ENCODE measurements around the gene UQCRC1. TPM values are rescaled to one million over a fixed set of nuclear protein-coding genes. Genes with fewer than 3 reads are reported as not detected.

Gene UQCRC1
- total RNA-seq, 1 donor from 2014 or later = 240 TPM

- H3K4me1 ChIP-seq = peaks cover 13% of the 10 kb centered on the region
- H4K20me1 ChIP-seq (ENCODE audit: low read depth) = peaks cover 8% of the 10 kb centered on the region
- DNase-seq (ENCODE audit: low spot score) = no peak
- peaks cover 22% of the 10 kb centered on the region for H3F3A ChIP-seq (ENCODE audit: low read depth)
- Mint-ChIP-seq H3K27ac (no peak overlapping the region), H3K27me3 (ENCODE audit: insufficient read depth, low read depth) (peaks cover 7% of the 10 kb centered on the region), H3K4me1 (peaks cover 12% of the 10 kb centered on the region), H3K36me3 (peaks cover 15% of the 10 kb centered on the region), H3K4me3 (no peak overlapping the region), H3K9me3 (peaks cover 5% of the 10 kb centered on the region)
- H3K4me2 ChIP-seq = no peak overlapping the region
- no peaks in the 10 kb centered on the region for H3K27me3 ChIP-seq
- no peaks in the 10 kb centered on the region for H3K9me3 ChIP-seq (ENCODE audit: low read depth)
- TF ChIP-seq EZH2 (IDR thresholded peaks at IDR 0.05) = no peak
- TF ChIP-seq CTCF (IDR thresholded peaks at IDR 0.05) = no peak
- TF ChIP-seq EZH2phosphoT487 (IDR thresholded peaks at IDR 0.05) = no peak
- H3K36me3 ChIP-seq = no peaks in the 10 kb centered on the region
- no peak overlapping the region for H2AFZ ChIP-seq (replicated peaks)
- no peak overlapping the region for H3K4me3 ChIP-seq
- peaks cover 36% of the 10 kb centered on the region for H3K79me2 ChIP-seq (ENCODE audit: low read depth)
- no peak overlapping the region for H3K9ac ChIP-seq
- H3K27ac ChIP-seq = no peak overlapping the region
Measured at GRCh38 chr3:48612309-48612708, 2.9 kb upstream of the UQCRC1 start.

- Mint-ChIP-seq H3K27ac (no peak overlapping the region), H3K27me3 (ENCODE audit: insufficient read depth, low read depth) (peaks cover 2% of the 10 kb centered on the region), H3K9me3 (no peaks in the 10 kb centered on the region), H3K4me3 (peak overlapping the region; percentile 98), H3K36me3 (peaks cover 25% of the 10 kb centered on the region), H3K4me1 (peaks cover 12% of the 10 kb centered on the region)
- TF ChIP-seq EZH2phosphoT487 (IDR thresholded peaks at IDR 0.05) (no peak), CTCF (IDR thresholded peaks at IDR 0.05) (no peak), EZH2 (IDR thresholded peaks at IDR 0.05) (no peak)
- peaks cover 13% of the 10 kb centered on the region for H3K4me1 ChIP-seq
- H3F3A ChIP-seq (ENCODE audit: low read depth) = peaks cover 22% of the 10 kb centered on the region
- DNase-seq (ENCODE audit: low spot score) = no peak
- no peaks in the 10 kb centered on the region for H3K27me3 ChIP-seq
- H3K79me2 ChIP-seq (ENCODE audit: low read depth) = peaks cover 53% of the 10 kb centered on the region
- no peak overlapping the region for H3K4me3 ChIP-seq
- H3K9me3 ChIP-seq (ENCODE audit: low read depth) = no peaks in the 10 kb centered on the region
- H3K27ac ChIP-seq = no peak overlapping the region
- H3K36me3 ChIP-seq = no peaks in the 10 kb centered on the region
- peaks cover 14% of the 10 kb centered on the region for H4K20me1 ChIP-seq (ENCODE audit: low read depth)
- no peak overlapping the region for H3K9ac ChIP-seq
- H2AFZ ChIP-seq (replicated peaks) = no peak overlapping the region
- no peak overlapping the region for H3K4me2 ChIP-seq
Measured at GRCh38 chr3:48607519-48607918, 1.9 kb downstream of the UQCRC1 start.

DNA sequence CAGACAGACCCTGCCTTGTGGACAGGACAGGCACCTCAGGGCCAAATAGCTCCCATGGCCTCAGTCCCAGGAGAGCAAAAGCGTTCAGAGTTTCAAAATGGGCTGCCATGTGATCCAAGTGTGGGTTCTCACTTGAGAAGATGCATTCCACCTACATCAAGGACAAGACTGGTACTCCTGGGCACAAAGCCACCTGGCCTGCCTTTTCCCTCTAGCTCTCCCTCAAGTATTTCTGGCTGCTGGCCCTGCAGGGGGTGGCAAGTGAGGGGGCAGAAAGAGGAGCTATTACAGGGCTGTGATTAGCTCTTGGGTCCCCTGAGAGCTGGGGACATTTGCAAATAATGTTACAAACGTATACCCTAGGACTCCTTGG, 7.8 kb downstream of the UQCRC1 start:
- Histone ChIP-seq H3K27ac (no peak overlapping the region), H3K27me3 (no peaks in the 10 kb centered on the region), H3K9me3 (ENCODE audit: low read depth) (no peaks in the 10 kb centered on the region), H3K4me2 (no peak overlapping the region), H4K20me1 (ENCODE audit: low read depth) (peaks cover 6% of the 10 kb centered on the region), H3K4me1 (no peaks in the 10 kb centered on the region), H3K79me2 (ENCODE audit: low read depth) (peaks cover 10% of the 10 kb centered on the region), H2AFZ (replicated peaks) (no peak overlapping the region), H3F3A (ENCODE audit: low read depth) (no peaks in the 10 kb centered on the region), H3K9ac (no peak overlapping the region), H3K36me3 (no peaks in the 10 kb centered on the region), H3K4me3 (no peak overlapping the region)
- Mint-ChIP-seq H3K4me3 (no peak overlapping the region), H3K9me3 (no peaks in the 10 kb centered on the region), H3K4me1 (peaks cover 3% of the 10 kb centered on the region), H3K27me3 (ENCODE audit: insufficient read depth, low read depth) (peaks cover 4% of the 10 kb centered on the region), H3K27ac (no peak overlapping the region), H3K36me3 (peaks cover 35% of the 10 kb centered on the region)
- DNase-seq (ENCODE audit: low spot score) = no peak
- TF ChIP-seq EZH2phosphoT487 (IDR thresholded peaks at IDR 0.05) = no peak

DNA sequence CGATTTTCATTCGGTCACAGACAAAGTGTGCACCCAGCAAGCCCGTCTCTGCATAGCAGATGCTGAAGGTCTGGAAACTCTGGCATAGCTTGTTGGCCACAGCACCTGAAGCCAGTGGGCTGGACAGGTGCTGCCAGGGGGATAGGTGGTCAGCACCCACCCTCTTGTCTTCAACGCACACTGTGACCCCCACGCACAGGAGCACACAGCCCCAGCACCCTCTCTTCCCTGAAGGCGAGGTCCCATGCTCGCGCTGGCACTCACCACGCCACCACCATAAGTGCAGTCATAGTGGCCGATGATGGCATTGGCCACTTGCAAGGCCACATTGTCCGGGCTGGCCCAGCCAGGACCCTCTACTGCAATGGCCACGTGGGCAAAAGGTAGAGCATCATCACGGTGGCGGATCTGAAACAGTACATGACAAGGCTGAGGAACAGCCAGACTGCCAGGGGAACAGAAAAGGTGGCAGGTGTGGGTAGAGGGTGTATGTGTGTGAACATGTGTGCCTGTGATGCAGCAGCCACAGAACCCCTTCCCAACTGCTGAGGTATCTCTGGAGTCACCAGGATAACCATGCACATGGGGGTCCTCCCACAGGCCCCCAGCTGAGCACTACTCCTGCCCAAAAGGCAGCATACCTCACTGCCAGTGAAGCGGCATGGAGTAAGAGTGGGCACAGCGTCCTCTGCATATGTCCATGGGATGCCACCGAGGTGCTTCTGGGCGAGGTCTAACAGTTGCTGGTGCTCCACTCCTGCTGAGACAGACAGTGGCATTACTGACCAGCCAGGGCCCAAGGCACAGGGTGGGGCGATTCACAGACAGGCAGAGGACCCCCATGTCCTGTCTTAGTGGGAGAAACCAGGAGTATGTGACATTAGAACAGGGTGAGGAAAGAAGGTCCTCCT, 8.5 kb downstream of the UQCRC1 start:
- H3K36me3 Mint-ChIP-seq = peaks cover 35% of the 10 kb centered on the region
- DNase-seq (ENCODE audit: low spot score) = no peak
- H3K27me3 ChIP-seq = no peaks in the 10 kb centered on the region
- no peak overlapping the region for H3K9ac ChIP-seq
- no peaks in the 10 kb centered on the region for H3K4me1 ChIP-seq
- no peaks in the 10 kb centered on the region for H3K36me3 ChIP-seq
- no peak overlapping the region for H2AFZ ChIP-seq (replicated peaks)
- H3K9me3 Mint-ChIP-seq = no peaks in the 10 kb centered on the region
- no peaks in the 10 kb centered on the region for H3K9me3 ChIP-seq (ENCODE audit: low read depth)
- H3K4me3 Mint-ChIP-seq = no peak overlapping the region
- no peaks in the 10 kb centered on the region for H3F3A ChIP-seq (ENCODE audit: low read depth)
- no peak overlapping the region for H3K4me2 ChIP-seq
- H3K27ac Mint-ChIP-seq = no peak overlapping the region
- H3K4me3 ChIP-seq = no peak overlapping the region
- peaks cover 4% of the 10 kb centered on the region for H3K79me2 ChIP-seq (ENCODE audit: low read depth)
- peaks cover 6% of the 10 kb centered on the region for H3K27me3 Mint-ChIP-seq (ENCODE audit: insufficient read depth, low read depth)
- peaks cover 6% of the 10 kb centered on the region for H3K4me1 Mint-ChIP-seq
- peaks cover 6% of the 10 kb centered on the region for H4K20me1 ChIP-seq (ENCODE audit: low read depth)
- TF ChIP-seq EZH2 (IDR thresholded peaks at IDR 0.05) (no peak), CTCF (IDR thresholded peaks at IDR 0.05) (no peak), EZH2phosphoT487 (IDR thresholded peaks at IDR 0.05) (no peak)
- H3K27ac ChIP-seq = no peak overlapping the region
